ENCODE results near the gene CSF2. TPM values are rescaled to one million over a fixed set of nuclear protein-coding genes. Genes with fewer than 3 reads are reported as not detected.
"Not testable (repeated sequence)": the region's sequence is repeated elsewhere in the genome, so short reads cannot be mapped to it uniquely, and the experiment has no call there.

The CSF2 gene
- polyA plus RNA-seq, 3 donors = not detected

GRCh38 chr5:132123578-132123977 lies 50.0 kb downstream of the CSF2 start:
- DNase-seq (ENCODE audit: extremely low read depth in 1 of 11, low read depth in 9 of 11, low spot score in 4 of 11) = not testable (repeated sequence)

Other genes starting within 250 kb of the CSF2 start
- not detected for gene MEIKIN, start 128.1 kb upstream of the CSF2 start, polyA plus RNA-seq (ENCODE audit: insufficient read length in 3 of 3)
- 1 to 10 TPM; 1.3 to 2.1 (median 1.8) TPM for gene ACSL6, start 62.1 kb upstream of the CSF2 start, polyA plus RNA-seq (ENCODE audit: insufficient read length in 3 of 3)
- not detected for gene IL3, start 13.1 kb upstream of the CSF2 start, polyA plus RNA-seq (ENCODE audit: insufficient read length in 3 of 3)
- gene P4HA2, start 154.1 kb downstream of the CSF2 start, polyA plus RNA-seq (ENCODE audit: insufficient read length in 3 of 3) = 10 to 100 TPM; 29.2 to 50.3 (median 35.1) TPM
- gene PDLIM4, start 183.9 kb downstream of the CSF2 start, polyA plus RNA-seq (ENCODE audit: insufficient read length in 3 of 3) = 10 to 100 TPM; 13.8 to 21.2 (median 17.4) TPM
- 1 to 10 TPM; 5.6 to 7.4 (median 6.2) TPM for gene SLC22A4, start 220.6 kb downstream of the CSF2 start, polyA plus RNA-seq (ENCODE audit: insufficient read length in 3 of 3)

All from renal cortex interstitium (tissue), 11 donors.